ENCODE results near the gene SLC38A3. TPM values are rescaled to one million over a fixed set of nuclear protein-coding genes. Genes with fewer than 3 reads are reported as not detected.
"Not testable (repeated sequence)": the region's sequence is repeated elsewhere in the genome, so short reads cannot be mapped to it uniquely, and the experiment has no call there.

Gene SLC38A3
- polyA plus RNA-seq, 3 donors from 2014 or later: not detected

DNA sequence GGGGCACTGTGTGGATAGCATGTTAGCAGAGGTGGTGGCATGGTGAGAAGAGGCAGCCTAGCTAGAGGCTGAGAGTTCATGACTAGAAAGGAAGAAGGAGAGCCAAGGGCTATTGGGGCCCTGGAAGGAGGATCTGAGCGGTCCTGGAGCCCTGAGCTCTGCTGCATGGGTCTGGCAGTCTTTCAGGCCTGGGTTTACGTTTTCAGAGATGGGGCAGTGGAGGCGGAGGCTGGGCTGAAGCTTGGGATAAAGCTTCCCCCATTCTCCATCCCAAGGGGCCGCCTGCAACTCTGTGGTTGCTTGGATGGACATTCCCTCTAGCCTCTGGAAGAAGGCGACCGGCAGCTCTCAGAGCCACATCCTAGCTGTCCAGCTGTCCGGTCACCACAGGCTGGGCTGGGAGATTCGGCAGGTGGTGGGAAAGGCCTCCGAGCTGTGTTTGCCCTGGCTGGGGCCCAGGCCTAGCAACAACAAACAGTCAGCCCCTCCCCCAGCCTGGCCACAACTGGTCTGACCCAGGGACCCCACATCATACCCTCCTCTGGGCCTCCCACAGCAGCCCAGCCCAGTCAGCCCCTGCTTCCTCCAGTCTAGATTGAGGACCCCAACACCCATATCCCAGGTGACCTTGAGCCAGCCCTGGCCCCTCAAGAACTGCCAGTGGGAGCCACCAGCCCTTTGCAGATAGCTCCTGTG is 1.8 kb upstream of the SLC38A3 start:
- H3K4me1 Mint-ChIP-seq: no peaks in the 10 kb centered on the region
- H3K4me3 Mint-ChIP-seq: no peak overlapping the region
- DNase-seq: no peak
- no peaks in the 10 kb centered on the region for H3K36me3 Mint-ChIP-seq
- H3K27ac Mint-ChIP-seq: no peak overlapping the region
- H3K27me3 Mint-ChIP-seq (ENCODE audit: low read depth in 3 of 3): peaks cover 12 to 29% (median 23%) of the 10 kb centered on the region in 3 donors
- H3K9me3 Mint-ChIP-seq: no peaks in the 10 kb centered on the region

DNA sequence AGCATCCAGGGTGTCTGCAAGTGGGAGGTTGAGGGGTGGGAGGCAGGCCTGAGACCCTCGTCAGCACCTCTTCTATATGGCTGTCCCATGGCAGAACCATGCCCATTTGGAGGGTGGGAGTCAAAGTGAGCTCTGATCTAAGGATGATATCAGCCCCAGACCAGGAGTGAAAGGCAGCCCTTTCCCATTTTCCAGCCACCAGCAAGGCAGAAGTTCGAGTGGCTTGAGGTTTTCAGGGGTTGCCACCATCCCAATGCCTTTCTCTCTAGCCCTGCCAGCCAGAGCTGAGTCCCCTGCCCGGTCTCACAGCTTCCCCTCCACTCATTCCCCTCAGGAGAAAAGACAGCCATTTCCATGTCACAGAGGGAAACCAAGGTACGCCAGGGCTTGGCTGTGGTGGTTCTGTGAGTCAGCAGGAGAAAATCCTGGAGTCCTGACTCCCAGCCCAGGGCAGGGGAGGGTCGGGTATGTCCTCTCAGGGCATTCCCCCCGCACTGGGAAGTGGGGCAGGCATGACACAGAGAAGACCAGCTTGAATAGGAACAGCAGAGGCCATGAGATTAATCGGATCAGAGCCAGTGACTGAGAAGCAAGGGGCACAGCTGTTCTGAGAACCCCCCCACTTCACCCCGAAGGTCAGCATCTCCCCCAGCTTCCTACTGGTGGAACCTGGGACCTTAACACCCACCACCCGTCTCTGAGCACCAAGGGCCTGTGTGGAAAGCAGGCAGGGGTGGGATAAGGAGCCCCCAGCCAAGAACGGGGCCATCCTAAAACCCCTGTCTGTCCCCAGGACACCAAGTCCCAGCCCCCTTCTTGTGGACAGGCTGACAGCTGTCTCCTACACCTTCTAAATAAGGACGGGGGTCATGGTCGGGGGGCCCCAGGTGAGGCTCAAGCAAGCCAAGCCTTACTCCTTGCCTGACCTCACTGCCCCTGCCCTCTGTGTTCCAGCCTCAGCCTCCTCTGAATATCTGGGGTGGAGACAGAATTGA is 965 bp upstream of the SLC38A3 start:
- Mint-ChIP-seq H3K27me3 (ENCODE audit: low read depth in 3 of 3) (peaks cover 10 to 30% (median 20%) of the 10 kb centered on the region in 3 donors), H3K4me3 (no peak overlapping the region)
- no peak for DNase-seq

DNA sequence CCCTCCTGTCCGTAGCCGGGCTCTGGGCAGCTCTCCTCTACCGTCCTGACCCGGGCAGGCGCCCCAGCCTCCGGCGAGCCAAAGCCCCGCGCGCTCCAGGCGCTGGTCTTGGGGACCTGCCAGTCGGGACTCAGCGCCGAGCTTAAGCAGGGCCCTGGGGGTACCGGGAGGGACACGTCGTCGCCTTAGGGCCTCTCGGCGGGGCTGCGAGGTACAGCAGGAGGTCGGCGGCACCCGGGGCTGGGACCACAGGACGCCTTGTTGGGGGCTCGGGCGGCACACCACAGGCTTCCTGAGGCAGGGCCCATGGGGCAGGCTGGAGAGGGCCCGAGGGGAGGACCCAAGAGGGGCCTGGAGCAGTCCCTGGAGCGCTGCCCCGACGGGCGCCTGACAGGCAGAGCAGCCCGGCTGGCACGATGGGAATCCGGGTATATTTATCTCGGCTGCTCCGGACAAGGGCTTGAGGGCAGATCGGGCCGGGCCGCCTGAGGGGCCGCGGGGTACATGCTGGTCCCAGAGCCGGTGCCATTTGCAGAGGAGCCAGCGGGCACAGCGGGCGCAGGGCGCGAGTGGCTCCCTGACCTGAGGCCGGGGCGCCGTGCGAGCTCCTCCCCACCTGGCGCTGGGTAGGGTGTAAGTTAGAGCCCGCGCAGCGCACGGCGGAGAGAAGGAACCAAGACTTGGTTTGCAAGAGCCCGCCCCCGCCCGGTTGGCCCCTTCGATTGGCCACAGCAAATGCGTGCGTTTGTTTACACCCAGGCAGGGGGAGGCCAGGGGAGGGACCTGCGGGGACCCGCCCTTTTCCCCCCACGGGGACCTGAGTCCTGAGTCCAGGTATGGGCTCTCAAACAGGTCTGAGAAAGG is 574 bp downstream of the SLC38A3 start:
- H3K27me3 Mint-ChIP-seq (ENCODE audit: low read depth in 3 of 3): peaks cover 8 to 28% (median 17%) of the 10 kb centered on the region in 3 donors
- no peak overlapping the region for H3K4me3 Mint-ChIP-seq
- no peak for DNase-seq
- H3K36me3 Mint-ChIP-seq: no peaks in the 10 kb centered on the region
- no peaks in the 10 kb centered on the region for H3K9me3 Mint-ChIP-seq
- H3K4me1 Mint-ChIP-seq: no peaks in the 10 kb centered on the region
- no peak overlapping the region for H3K27ac Mint-ChIP-seq

More for the DNA sequence above, 965 bp upstream of the SLC38A3 start:
- no peak overlapping the region for H3K27ac Mint-ChIP-seq
- H3K9me3 Mint-ChIP-seq: no peaks in the 10 kb centered on the region
- no peaks in the 10 kb centered on the region for H3K36me3 Mint-ChIP-seq
- H3K4me1 Mint-ChIP-seq: no peaks in the 10 kb centered on the region

DNA sequence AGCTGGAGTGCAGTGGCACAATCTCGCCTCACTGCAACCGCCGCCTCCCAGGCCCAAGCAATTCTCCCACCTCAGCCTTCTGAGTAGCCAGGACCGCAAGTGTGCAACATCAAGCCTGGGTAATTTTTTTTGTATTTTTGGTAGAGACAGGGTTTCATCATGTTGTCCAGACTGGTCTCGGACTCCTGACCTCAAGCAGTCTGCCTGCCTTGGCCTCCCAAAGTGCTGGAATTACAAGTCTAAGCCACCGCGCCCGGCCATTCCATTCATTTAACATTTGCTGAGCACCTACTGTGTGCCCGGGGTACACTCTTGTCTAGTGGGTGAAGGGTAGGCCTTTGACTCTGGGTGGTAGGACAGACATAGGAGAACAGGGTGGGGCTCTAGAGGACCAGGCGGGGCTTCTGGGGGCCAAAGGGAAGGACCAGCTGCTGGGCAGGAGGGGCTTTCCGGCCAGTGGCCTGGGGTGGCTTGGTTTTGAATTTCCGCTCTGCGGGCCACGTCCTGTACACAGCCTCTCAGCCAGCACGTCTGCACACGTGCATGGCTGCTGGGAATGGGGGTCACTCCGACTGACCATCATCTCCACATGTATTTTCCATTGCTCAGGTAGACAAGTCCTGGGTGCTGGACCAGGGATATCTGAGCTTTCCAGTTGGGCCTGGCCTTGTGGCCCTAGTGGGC is 2.4 kb downstream of the SLC38A3 start:
- Mint-ChIP-seq H3K9me3 (no peaks in the 10 kb centered on the region), H3K27me3 (ENCODE audit: low read depth in 3 of 3) (peaks cover 6 to 19% (median 16%) of the 10 kb centered on the region in 3 donors), H3K4me1 (no peaks in the 10 kb centered on the region), H3K4me3 (no peak overlapping the region), H3K36me3 (no peaks in the 10 kb centered on the region), H3K27ac (peak overlapping the region in 1 of 6 donors; percentile 34)
- DNase-seq: no peak

DNA sequence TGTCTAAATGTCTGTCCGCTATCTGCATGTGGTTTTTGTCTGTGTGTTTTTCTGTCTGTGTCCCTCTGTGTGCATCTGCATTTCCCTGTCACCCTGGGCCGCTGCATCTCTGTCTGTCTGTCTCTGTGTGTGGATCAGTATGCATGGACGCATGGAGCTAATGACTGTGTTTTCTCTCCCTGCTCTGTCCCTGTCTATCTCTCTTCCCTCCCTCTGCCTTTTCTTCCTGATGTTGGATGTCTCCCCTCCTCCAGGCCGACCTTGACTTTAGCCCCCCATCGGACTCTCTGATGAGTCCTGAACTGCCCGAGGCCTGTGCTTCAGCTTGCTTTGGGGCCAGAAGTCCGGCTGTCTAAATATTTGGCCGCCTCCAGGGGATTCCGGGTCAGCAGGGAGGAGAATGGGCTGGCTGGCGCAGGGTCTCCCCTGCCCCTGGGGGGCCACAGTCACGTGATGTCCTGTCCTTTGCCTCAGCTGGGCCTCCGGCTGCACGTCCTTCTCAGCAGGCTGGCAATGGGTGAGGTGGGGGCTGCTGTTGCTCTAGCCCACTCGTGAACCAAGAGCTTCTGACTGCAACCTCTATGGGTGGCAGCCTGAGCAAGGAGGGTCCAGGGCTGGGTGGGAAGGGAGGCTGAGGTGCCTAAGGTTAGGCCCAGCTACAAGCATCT is 3.7 kb downstream of the SLC38A3 start:
- DNase-seq: no peak
- Mint-ChIP-seq H3K9me3 (no peaks in the 10 kb centered on the region), H3K27me3 (ENCODE audit: low read depth in 3 of 3) (peaks cover 5 to 14% (median 12%) of the 10 kb centered on the region in 3 donors), H3K36me3 (no peaks in the 10 kb centered on the region), H3K4me1 (no peaks in the 10 kb centered on the region), H3K4me3 (no peak overlapping the region), H3K27ac (no peak overlapping the region)

DNA sequence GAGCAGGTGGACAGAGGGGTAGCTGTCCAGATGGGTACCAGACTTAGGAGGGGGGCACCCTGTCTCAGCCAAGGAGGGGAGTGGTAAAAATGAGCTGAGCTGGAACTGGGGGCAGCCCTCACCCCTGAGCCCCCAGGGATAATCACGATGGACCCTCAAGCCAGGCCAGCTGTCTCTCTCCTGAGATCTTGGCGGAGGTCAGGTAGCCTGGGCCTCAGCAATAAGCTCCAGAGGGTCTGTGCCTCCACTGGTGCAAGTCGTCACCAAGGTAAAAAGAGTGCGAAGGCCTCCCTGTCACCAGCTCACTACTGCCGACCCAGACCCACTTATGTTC is 5.1 kb downstream of the SLC38A3 start:
- H3K27me3 Mint-ChIP-seq (ENCODE audit: low read depth in 3 of 3): peaks cover 5 to 10% (median 9%) of the 10 kb centered on the region in 3 donors
- H3K9me3 Mint-ChIP-seq: no peaks in the 10 kb centered on the region
- no peaks in the 10 kb centered on the region for H3K36me3 Mint-ChIP-seq
- DNase-seq: no peak
- H3K4me1 Mint-ChIP-seq: no peaks in the 10 kb centered on the region
- no peak overlapping the region for H3K27ac Mint-ChIP-seq
- no peak overlapping the region for H3K4me3 Mint-ChIP-seq

DNA sequence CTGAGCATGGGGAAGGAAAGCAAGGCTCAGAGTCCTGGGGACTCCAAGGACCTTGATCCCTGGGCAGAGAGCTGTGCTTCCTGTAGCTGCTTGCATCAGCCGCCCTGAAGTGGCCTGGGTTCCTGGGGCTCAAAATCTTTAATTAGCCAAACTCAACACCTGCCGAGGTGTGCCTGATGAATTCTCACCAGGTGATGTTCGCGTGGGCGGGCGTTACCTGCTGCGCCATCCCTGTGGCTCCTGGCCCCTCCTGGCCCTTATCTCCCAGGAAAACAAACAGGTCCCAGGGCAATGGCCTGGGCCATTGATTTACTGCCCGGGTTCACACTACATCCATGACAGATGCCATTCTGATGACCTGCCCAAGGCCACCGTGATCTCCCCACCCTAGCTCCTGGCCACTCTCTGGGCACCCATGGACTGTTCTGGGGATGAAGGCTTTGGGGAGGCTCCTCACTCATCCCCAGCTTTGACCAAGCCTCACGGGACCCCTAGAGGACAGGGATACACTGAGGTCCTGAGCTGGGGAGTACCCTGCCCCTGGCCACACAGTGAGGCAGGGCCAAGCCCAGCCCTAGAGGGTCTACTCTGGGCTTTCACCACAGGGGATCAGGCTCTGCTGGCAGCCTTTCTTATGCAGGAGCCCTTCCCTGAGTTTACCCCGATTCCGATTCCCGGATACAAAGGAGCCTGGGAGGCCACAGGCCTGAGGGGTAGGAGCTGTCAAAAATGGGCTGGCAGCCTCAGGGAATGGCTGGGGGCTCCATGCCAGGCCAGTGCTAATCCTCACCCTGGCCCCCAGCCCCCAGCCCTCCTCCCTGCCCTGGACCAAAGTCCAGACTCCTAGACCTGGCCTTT is 5.7 kb downstream of the SLC38A3 start:
- Mint-ChIP-seq H3K36me3 (no peaks in the 10 kb centered on the region), H3K27me3 (ENCODE audit: low read depth in 3 of 3) (peaks cover 6 to 10% (median 9%) of the 10 kb centered on the region in 3 donors), H3K9me3 (no peaks in the 10 kb centered on the region), H3K4me1 (no peaks in the 10 kb centered on the region), H3K4me3 (no peak overlapping the region), H3K27ac (no peak overlapping the region)
- no peak for DNase-seq

DNA sequence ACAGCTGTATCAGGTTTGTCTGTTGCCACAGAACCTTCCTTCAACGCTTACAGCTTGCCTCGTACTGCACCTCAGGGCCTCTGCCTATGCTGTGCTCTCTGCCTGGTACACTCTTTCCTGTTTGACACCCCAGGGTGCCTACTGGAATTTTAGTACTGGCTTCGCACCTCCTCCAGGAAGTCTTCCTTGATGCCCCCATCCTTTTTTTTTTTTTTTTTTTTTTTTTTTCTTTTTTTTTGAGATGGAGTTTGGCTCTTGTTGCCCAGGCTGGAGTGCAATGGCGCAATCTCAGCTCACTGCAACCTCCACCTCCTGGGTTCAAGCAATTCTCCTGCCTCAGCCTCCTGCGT is 6.3 kb downstream of the SLC38A3 start:
- H3K4me1 Mint-ChIP-seq; DNase-seq; H3K4me3 Mint-ChIP-seq; H3K27ac Mint-ChIP-seq; H3K27me3 Mint-ChIP-seq (ENCODE audit: low read depth in 3 of 3); H3K9me3 Mint-ChIP-seq; H3K36me3 Mint-ChIP-seq: not testable (repeated sequence)

DNA sequence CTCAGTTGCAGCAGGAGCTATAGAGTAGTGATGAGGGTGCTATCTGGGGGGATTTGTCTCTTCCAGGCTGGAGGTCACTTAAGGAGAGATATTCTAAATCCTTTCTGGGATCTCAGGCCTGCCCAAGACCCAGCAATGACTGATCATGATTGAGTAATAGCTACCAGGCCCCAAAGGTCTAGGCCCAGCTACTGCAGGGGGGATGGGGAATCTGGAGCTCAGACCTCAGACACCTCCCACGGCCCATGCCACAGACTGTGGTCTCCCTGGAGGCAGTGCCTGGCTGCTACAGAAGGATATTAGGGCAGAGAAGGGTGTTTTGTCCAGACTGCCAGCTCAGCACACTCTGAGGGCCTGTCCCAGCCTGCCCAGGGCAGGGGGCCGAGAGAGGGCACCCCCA is 6.9 kb downstream of the SLC38A3 start:
- H3K36me3 Mint-ChIP-seq: no peaks in the 10 kb centered on the region
- H3K9me3 Mint-ChIP-seq: no peaks in the 10 kb centered on the region
- H3K4me1 Mint-ChIP-seq: no peaks in the 10 kb centered on the region
- H3K27me3 Mint-ChIP-seq (ENCODE audit: low read depth in 3 of 3): peaks cover 1 to 6% (median 4%) of the 10 kb centered on the region in 3 donors
- H3K27ac Mint-ChIP-seq: no peak overlapping the region
- H3K4me3 Mint-ChIP-seq: no peak overlapping the region
- DNase-seq: no peak

DNA sequence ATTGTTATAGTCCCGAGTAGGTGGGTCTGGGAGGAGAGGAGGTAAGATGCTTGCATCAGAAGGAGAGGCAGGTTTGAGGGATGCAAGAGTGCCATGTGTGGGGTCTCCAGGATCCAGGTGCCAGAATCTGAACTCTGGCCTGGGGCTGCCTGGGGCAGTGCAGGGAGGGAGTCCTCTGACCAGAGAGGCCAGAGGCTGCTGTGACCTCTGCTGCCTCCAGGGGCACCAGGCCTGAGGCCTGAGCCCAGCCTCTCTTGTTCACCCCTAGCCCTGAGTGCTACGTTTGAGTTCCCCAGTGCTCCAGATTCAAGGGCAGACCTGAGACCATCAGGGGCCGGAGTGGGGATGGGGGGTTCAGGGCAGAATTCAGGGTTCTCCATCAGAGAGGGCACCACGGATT is 7.4 kb downstream of the SLC38A3 start:
- Mint-ChIP-seq H3K27ac (no peak overlapping the region), H3K4me3 (no peak overlapping the region), H3K9me3 (no peaks in the 10 kb centered on the region), H3K27me3 (ENCODE audit: low read depth in 3 of 3) (peaks cover 1 to 6% (median 2%) of the 10 kb centered on the region in 3 donors), H3K36me3 (no peaks in the 10 kb centered on the region), H3K4me1 (no peaks in the 10 kb centered on the region)
- DNase-seq: no peak

DNA sequence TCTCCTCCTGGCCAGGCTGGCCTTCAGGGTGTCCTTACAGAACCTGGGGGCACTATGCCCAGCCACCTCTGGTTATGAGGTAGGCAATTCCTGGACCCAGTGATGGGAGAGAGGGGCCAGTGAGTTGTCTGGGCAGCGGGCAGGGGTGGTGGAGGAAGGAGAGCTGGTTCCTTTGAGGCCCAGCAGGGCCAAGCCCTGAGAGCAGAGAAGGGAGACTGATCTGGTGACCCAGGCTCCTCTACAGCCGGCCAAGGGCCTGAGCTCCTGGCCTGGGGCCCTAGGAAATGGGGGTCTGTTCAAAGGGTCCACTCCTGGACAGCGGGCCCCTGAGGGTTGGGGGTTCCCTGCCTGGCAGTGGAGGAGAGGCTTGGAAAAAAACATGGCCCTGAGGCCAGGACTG is 7.9 kb downstream of the SLC38A3 start:
- H3K4me3 Mint-ChIP-seq: no peak overlapping the region
- H3K4me1 Mint-ChIP-seq: no peaks in the 10 kb centered on the region
- no peaks in the 10 kb centered on the region for H3K36me3 Mint-ChIP-seq
- DNase-seq: no peak
- H3K27ac Mint-ChIP-seq: no peak overlapping the region
- peaks cover under 1 to 6% (median 1%) of the 10 kb centered on the region in 3 donors for H3K27me3 Mint-ChIP-seq (ENCODE audit: low read depth in 3 of 3)
- no peaks in the 10 kb centered on the region for H3K9me3 Mint-ChIP-seq

DNA sequence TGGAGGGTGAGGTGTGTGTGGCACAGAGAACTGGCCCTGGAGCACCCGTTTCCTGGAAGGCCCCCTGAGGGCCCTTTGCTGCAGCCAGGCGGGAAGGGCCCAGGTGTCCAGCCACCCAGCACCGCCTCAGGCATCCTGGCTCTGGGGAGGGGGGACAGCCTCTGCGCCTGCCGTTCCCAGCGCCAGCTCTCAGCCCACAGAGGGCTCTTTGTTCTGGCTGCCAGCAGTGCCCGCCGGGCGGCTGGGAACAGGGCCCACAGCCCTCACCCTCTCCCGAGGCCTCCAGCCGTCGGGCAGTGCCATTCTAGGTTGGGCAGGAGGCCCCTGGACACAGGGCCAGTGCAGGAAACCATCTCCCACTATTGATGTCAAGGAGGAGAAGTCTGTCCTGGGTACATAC is 8.3 kb downstream of the SLC38A3 start:
- no peaks in the 10 kb centered on the region for H3K36me3 Mint-ChIP-seq

More for the DNA sequence above, 8.3 kb downstream of the SLC38A3 start:
- no peaks in the 10 kb centered on the region for H3K9me3 Mint-ChIP-seq
- H3K27me3 Mint-ChIP-seq (ENCODE audit: low read depth in 3 of 3): peaks cover 0 to 6% (median 1%) of the 10 kb centered on the region in 3 donors
- H3K27ac Mint-ChIP-seq: no peak overlapping the region
- no peak overlapping the region for H3K4me3 Mint-ChIP-seq
- no peaks in the 10 kb centered on the region for H3K4me1 Mint-ChIP-seq
- DNase-seq: no peak

Data from immature natural killer cell (primary cell).